ENCODE data around the gene ZNF521.

DNA sequence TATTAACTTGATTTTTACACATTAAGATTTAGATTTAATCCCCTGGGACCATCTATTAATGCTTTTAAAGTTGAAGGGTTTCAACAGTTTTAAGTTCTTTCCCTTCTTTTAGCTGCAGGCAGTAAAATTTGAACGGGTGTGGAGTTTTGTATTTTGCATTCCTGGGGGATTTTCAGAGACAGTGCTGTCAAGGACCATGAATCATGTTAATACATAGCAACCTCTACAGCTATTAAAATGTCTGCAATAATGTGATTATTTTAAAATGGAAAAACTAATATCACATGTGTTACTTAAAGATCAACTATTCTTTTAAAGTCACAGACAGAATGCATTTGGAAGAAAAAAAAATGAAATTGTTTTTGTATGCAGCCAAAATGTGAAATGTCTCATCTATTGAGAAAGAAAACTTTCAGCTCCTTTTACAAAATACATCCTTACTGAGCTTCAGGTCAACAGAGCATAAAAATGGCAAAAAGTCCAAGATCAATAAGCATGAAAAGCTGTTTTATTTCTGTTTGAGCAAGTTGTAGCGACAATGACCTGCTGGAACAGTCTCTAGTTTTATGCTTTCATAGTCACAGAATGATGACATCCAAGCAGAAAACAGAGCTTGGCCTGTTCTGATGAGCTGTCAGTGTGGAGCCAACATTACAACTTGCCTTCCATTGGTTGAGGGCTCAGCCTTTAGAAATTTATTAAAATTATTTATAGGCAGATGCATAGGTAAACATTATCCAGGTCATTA is 21.6 kb upstream of the ZNF521 start:
- TF ChIP-seq, protein P1, sequence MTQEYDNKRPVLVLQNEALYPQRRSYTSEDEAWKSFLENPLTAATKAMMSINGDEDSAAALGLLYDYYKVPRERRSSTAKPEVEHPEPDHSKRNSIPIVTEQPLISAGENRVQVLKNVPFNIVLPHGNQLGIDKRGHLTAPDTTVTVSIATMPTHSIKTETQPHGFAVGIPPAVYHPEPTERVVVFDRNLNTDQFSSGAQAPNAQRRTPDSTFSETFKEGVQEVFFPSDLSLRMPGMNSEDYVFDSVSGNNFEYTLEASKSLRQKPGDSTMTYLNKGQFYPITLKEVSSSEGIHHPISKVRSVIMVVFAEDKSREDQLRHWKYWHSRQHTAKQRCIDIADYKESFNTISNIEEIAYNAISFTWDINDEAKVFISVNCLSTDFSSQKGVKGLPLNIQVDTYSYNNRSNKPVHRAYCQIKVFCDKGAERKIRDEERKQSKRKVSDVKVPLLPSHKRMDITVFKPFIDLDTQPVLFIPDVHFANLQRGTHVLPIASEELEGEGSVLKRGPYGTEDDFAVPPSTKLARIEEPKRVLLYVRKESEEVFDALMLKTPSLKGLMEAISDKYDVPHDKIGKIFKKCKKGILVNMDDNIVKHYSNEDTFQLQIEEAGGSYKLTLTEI (CRISPR knock-in tag; conservative IDR thresholded peaks at IDR 0.05): no peak
- TF ChIP-seq PAF1 (CRISPR knock-in tag; IDR thresholded peaks at IDR 0.05) (no peak), POLR2AphosphoS5 (IDR thresholded peaks at IDR 0.05; ENCODE audit: low read depth, low read length) (no peak)
